Pancreas (tissue), 10 donors: Measurements from ENCODE around the gene CKS1B. TPM values are rescaled to one million over a fixed set of nuclear protein-coding genes. Genes with fewer than 3 reads are reported as not detected.

Source experiments
- ATAC-seq, 4 donors: fragments of 200-7000 bp; cut with Tn5 transposase; one replicate each; pipeline versions ENCODE4 v1.8.0 to v1.9.1; 2020; ENCODE audit warnings: mild to moderate bottlenecking in 4 of 4, moderate library complexity in 4 of 4
- DNase-seq, 6 donors: peaks; one replicate each; pipeline ENCODE4 v3.0.0-alpha.2; 2020
- FAIRE-seq: peaks from 2 replicates; lab custom pipeline; 2012; peaks lifted over from hg19 to GRCh38; lab: Jason Lieb, UNC
- H3K27ac ChIP-seq, 4 donors: fragments of 200-600 bp; sonication (generic); 1 replicate in 3 of 4; 2 replicates in 1 of 4; pipeline versions ENCODE4 v1.5.0 to v1.8.0; 2020
- H3K27me3 ChIP-seq, 4 donors: fragments of 200-600 bp; one replicate each; pipeline ENCODE4 v1.8.0; 2021
- H3K36me3 ChIP-seq, 3 donors: fragments of 200-600 bp; sonication (generic) in 1 of 3; one replicate each; pipeline versions ENCODE4 v1.5.0 to v1.8.0; 2020 to 2021
- H3K4me1 ChIP-seq, 3 donors: fragments of 200-600 bp; one replicate each; pipeline ENCODE4 v1.8.0; 2021
- H3K4me3 ChIP-seq, 4 donors: fragments of 200-600 bp; sonication (generic) in 2 of 4; one replicate each; pipeline versions ENCODE4 v1.5.0 to v1.8.0; 2020 to 2021
- H3K9me3 ChIP-seq, 4 donors: fragments of 200-600 bp; one replicate each; pipeline ENCODE4 v1.8.0; 2021
- CTCF ChIP-seq, 4 donors: fragments of 200-600 bp; sonication (generic) in 3 of 4; IDR thresholded peaks; one replicate each; pipeline versions ENCODE4 v1.5.0 to v1.8.0; 2021; ENCODE audit warnings: antibody characterized with exemption in 4 of 4
- WGBS, 2 donors: extraction: QIAGEN DNeasy Blood & Tissue Kit; methylation state at CpG; one replicate each; pipeline ENCODE4 v1.1.7; 2013; 5-methylcytosine and 5-hydroxymethylcytosine counted together
- intact Hi-C, 3 donors: fragments of 100-400 bp; cut with DNase I; formaldehyde crosslinking; loops; one replicate each; pipeline versions ENCODE4 v1.11.1 to v1.14.2; 2022
- polyA plus RNA-seq, 2 donors: library from polyadenylated mRNA; stranded (reverse); fragments of 200-250 nt; gene quantifications; one replicate each; pipeline ENCODE4 v1.2.3, GENCODE V29; 2013
- total RNA-seq, 6 donors: library from RNA; stranded (reverse); fragmentation: NEBNext Ultra II Directional in 4 of 6; extraction: Animal tissue kit (Norgen Biotek cat#: 25700) in 4 of 6; gene quantifications; one replicate each; pipeline versions ENCODE4 v1.2.1 to v1.2.4, GENCODE V29; 2021 to 2023
- donor health status: healthy with polysubstance abuse.
- donor health status: DM: no; HTN: no; CAD: no; lungs with moderate emphysema.
- donor health status: DM: no; HTN: no; CAD: no.
- donor health status: control.
- donor health status: control.
- donor health status: Bipolar disorder and iron deficiency.
- donor health status: DM: yes; HTN: yes; CAD: no.
- donor health status: DM: no; HTN: no; CAD: no.
- donor health status: DM: no; HTN: no; CAD: no.
- donor health status: DM: yes; HTN: yes; CAD: no.

CKS1B gene
- total and polyA plus RNA-seq, 8 donors = 6.7 to 19.5 (median 10.2) TPM

- no peak for TF ChIP-seq CTCF (IDR thresholded peaks at IDR 0.05)
- Histone ChIP-seq H3K36me3 (peaks cover 0 to 13% (median 6%) of the 10 kb centered on the region in 3 donors), H3K27me3 (no peaks in the 10 kb centered on the region), H3K9me3 (no peaks in the 10 kb centered on the region), H3K4me3 (peak overlapping the region in 2 of 4 donors; percentile 52 to 73), H3K27ac (peak overlapping the region; percentile 90 to 98 (median 96)), H3K4me1 (peaks cover 12 to 26% (median 22%) of the 10 kb centered on the region in 3 donors)
- 47 to 61% methylated on average over 3 of the region's 3 CpGs for WGBS, 2 donors
- no peak for FAIRE-seq
- ATAC-seq = no peak
- intact Hi-C loops = no loop called here
- DNase-seq = no peak
Measured at GRCh38 chr1:154972213-154972516, 2.3 kb upstream of the CKS1B start.

GRCh38 chr1:154972517-154973343 is 1.8 kb upstream of the CKS1B start:
- Histone ChIP-seq H3K4me3 (peak overlapping the region in 2 of 4 donors; percentile 52 to 73), H3K9me3 (no peaks in the 10 kb centered on the region), H3K36me3 (peaks cover 0 to 7% (median under 1%) of the 10 kb centered on the region in 3 donors), H3K27ac (peak overlapping the region; percentile 90 to 98 (median 96)), H3K27me3 (no peaks in the 10 kb centered on the region), H3K4me1 (peaks cover 12 to 26% (median 22%) of the 10 kb centered on the region in 3 donors)
- TF ChIP-seq CTCF (IDR thresholded peaks at IDR 0.05) = no peak
- FAIRE-seq (no peak), ATAC-seq (peak; percentile 17 to 27 (median 27)), DNase-seq (peak in 5 of 6 donors; percentile 77 to 84 (median 83))
- intact Hi-C loops = no loop called here
- 9 to 10% methylated on average over 18 of the region's 18 CpGs for WGBS, 2 donors

GRCh38 chr1:154973344-154974101 is 958 bp upstream of the CKS1B start:
- Histone ChIP-seq H3K27ac (peak overlapping the region; percentile 90 to 98 (median 96)), H3K9me3 (no peaks in the 10 kb centered on the region), H3K27me3 (no peaks in the 10 kb centered on the region), H3K36me3 (no peaks in the 10 kb centered on the region), H3K4me1 (peaks cover 12 to 26% (median 22%) of the 10 kb centered on the region in 3 donors), H3K4me3 (peak overlapping the region; percentile 45 to 73 (median 58))
- FAIRE-seq (no peak), ATAC-seq (peak; percentile 64 to 75 (median 68)), DNase-seq (peak; percentile 96 to 98 (median 98))
- intact Hi-C loops = no loop called here
- 3% methylated on average over 36 to 37 of the region's 37 CpGs for WGBS, 2 donors
- no peak for TF ChIP-seq CTCF (IDR thresholded peaks at IDR 0.05)

- no peak for FAIRE-seq
- intact Hi-C loops = no loop called here
Measured at GRCh38 chr1:154974808-154975408, 427 bp downstream of the CKS1B start.

More at GRCh38 chr1:154974808-154975408, 427 bp downstream of the CKS1B start:
- Histone ChIP-seq H3K27me3 (no peaks in the 10 kb centered on the region), H3K4me1 (peaks cover 12 to 26% (median 22%) of the 10 kb centered on the region in 3 donors), H3K27ac (peak overlapping the region; percentile 90 to 98 (median 96)), H3K36me3 (no peaks in the 10 kb centered on the region), H3K9me3 (no peaks in the 10 kb centered on the region), H3K4me3 (peak overlapping the region; percentile 27 to 73 (median 58))
- peak; percentile 92 to 98 (median 94) for DNase-seq
- WGBS, 2 donors = 0% methylated on average over 30 of the region's 30 CpGs
- ATAC-seq = peak; percentile 61 to 73 (median 65)
- no peak for TF ChIP-seq CTCF (IDR thresholded peaks at IDR 0.05)
